HG02840 (cell line): ENCODE measurements around the gene ATF7IP2.
A peak's percentile ranks its signal among the peaks of the same experiment; 100 is the strongest.
"Not testable (repeated sequence)": the region's sequence is repeated elsewhere in the genome, so short reads cannot be mapped to it uniquely, and the experiment has no call there.

Source experiments
- ATAC-seq: cut with Tn5 transposase; IDR thresholded peaks from one replicate; pipeline ENCODE4 v1.9.1; 2021; ENCODE audit warnings: mild to moderate bottlenecking, moderate library complexity, moderate number of reproducible peaks; ENCODE audit not compliant: unreplicated experiment, low FRiP score

Gene ATF7IP2

GRCh38 chr16:10385725-10386516, at the start of gene ATF7IP2:
Gene ATF7IP2, plus strand, starts transcription at chr16:10386061. Its CDS starts 44,560 bp downstream, at chr16:10430621.
- peak; percentile 82 for ATAC-seq

- ATAC-seq: no peak
Observed at GRCh38 chr16:10338426-10338825, 47.4 kb upstream of the ATF7IP2 start.

GRCh38 chr16:10339777-10340732, 45.8 kb upstream of the ATF7IP2 start:
- no peak for ATAC-seq

GRCh38 chr16:10343124-10343760, 42.6 kb upstream of the ATF7IP2 start:
- ATAC-seq: no peak

- not testable (repeated sequence) for ATAC-seq
Observed at GRCh38 chr16:10344699-10345098, 41.2 kb upstream of the ATF7IP2 start.

GRCh38 chr16:10345629-10346028, 40.2 kb upstream of the ATF7IP2 start:
- no peak for ATAC-seq

GRCh38 chr16:10349851-10350250, 36.0 kb upstream of the ATF7IP2 start:
- no peak for ATAC-seq

GRCh38 chr16:10352262-10352661, 33.6 kb upstream of the ATF7IP2 start:
- ATAC-seq: no peak

- no peak for ATAC-seq
Observed at GRCh38 chr16:10355589-10355988, 30.3 kb upstream of the ATF7IP2 start.

GRCh38 chr16:10356870-10357842, 28.7 kb upstream of the ATF7IP2 start:
- ATAC-seq: no peak

- ATAC-seq: not testable (repeated sequence)
Observed at GRCh38 chr16:10361747-10362076, 24.1 kb upstream of the ATF7IP2 start.

- ATAC-seq: no peak
Observed at GRCh38 chr16:10362077-10362863, 23.6 kb upstream of the ATF7IP2 start.

GRCh38 chr16:10362864-10363197, 23.0 kb upstream of the ATF7IP2 start:
- ATAC-seq: not testable (repeated sequence)

GRCh38 chr16:10366619-10367018, 19.2 kb upstream of the ATF7IP2 start:
- ATAC-seq: not testable (repeated sequence)

- no peak for ATAC-seq
Observed at GRCh38 chr16:10367616-10368188, 18.2 kb upstream of the ATF7IP2 start.

- ATAC-seq: no peak
Observed at GRCh38 chr16:10368969-10369551, 16.8 kb upstream of the ATF7IP2 start.

GRCh38 chr16:10370096-10370726, 15.7 kb upstream of the ATF7IP2 start:
- ATAC-seq: peak; percentile 55

- no peak for ATAC-seq
Observed at GRCh38 chr16:10371592-10371991, 14.3 kb upstream of the ATF7IP2 start.
